T-helper 2 cell treated with Interferon-gamma antibody and Interleukin-4, amounts not matched to agents 5 μg/mL and 100 μg/mL, for 36 hours (primary cell): Measurements from ENCODE around the gene HEPHL1.

Source experiments
- DNase-seq: peaks from one replicate; pipeline ENCODE4 v3.0.0; 2021; ENCODE audit warnings: low spot score
- H3K27ac Mint-ChIP-seq: one replicate; pipeline ENCODE4 v1.8.0; 2021; ENCODE audit warnings: mild to moderate bottlenecking, mixed read lengths
- H3K27me3 Mint-ChIP-seq: one replicate; pipeline ENCODE4 v1.8.0; 2021; ENCODE audit warnings: low read depth, mixed read lengths
- H3K36me3 Mint-ChIP-seq: one replicate; pipeline ENCODE4 v1.8.0; 2021; ENCODE audit warnings: low read depth, mixed read lengths
- H3K4me1 Mint-ChIP-seq: one replicate; pipeline ENCODE4 v1.8.0; 2021; ENCODE audit warnings: low read depth, mixed read lengths
- H3K4me3 Mint-ChIP-seq: one replicate; pipeline ENCODE4 v1.8.0; 2022; ENCODE audit warnings: mild to moderate bottlenecking, moderate library complexity, mixed read lengths
- H3K9me3 Mint-ChIP-seq: one replicate; pipeline ENCODE4 v1.8.0; 2021; ENCODE audit warnings: mixed read lengths

HEPHL1 gene

GRCh38 chr11:94002226-94002625 lies 18.9 kb upstream of the HEPHL1 start:
- H3K27ac Mint-ChIP-seq = no peak overlapping the region
- H3K36me3 Mint-ChIP-seq = no peaks in the 10 kb centered on the region
- no peak overlapping the region for H3K4me3 Mint-ChIP-seq
- H3K9me3 Mint-ChIP-seq = peaks cover 7% of the 10 kb centered on the region
- H3K4me1 Mint-ChIP-seq = no peaks in the 10 kb centered on the region
- H3K27me3 Mint-ChIP-seq = no peaks in the 10 kb centered on the region
- no peak for DNase-seq

GRCh38 chr11:94007426-94007825 lies 13.7 kb upstream of the HEPHL1 start:
- Mint-ChIP-seq H3K4me3 (no peak overlapping the region), H3K9me3 (no peaks in the 10 kb centered on the region), H3K27ac (no peak overlapping the region), H3K4me1 (no peaks in the 10 kb centered on the region), H3K27me3 (no peaks in the 10 kb centered on the region), H3K36me3 (no peaks in the 10 kb centered on the region)
- DNase-seq = no peak

GRCh38 chr11:94007906-94008305 lies 13.2 kb upstream of the HEPHL1 start:
- Mint-ChIP-seq H3K36me3 (no peaks in the 10 kb centered on the region), H3K4me1 (no peaks in the 10 kb centered on the region), H3K9me3 (no peaks in the 10 kb centered on the region)

GRCh38 chr11:94010136-94010535 lies 11.0 kb upstream of the HEPHL1 start:
- Mint-ChIP-seq H3K36me3 (no peaks in the 10 kb centered on the region), H3K4me3 (no peak overlapping the region), H3K9me3 (no peaks in the 10 kb centered on the region), H3K27me3 (no peaks in the 10 kb centered on the region), H3K4me1 (no peaks in the 10 kb centered on the region), H3K27ac (no peak overlapping the region)
- no peak for DNase-seq

More at GRCh38 chr11:94007906-94008305, 13.2 kb upstream of the HEPHL1 start:
- Mint-ChIP-seq H3K4me3 (no peak overlapping the region), H3K27ac (no peak overlapping the region), H3K27me3 (no peaks in the 10 kb centered on the region)
- no peak for DNase-seq

GRCh38 chr11:94011478-94011877 lies 9.7 kb upstream of the HEPHL1 start:
- Mint-ChIP-seq H3K27me3 (no peaks in the 10 kb centered on the region), H3K9me3 (no peaks in the 10 kb centered on the region), H3K4me3 (no peak overlapping the region), H3K27ac (no peak overlapping the region), H3K36me3 (no peaks in the 10 kb centered on the region), H3K4me1 (no peaks in the 10 kb centered on the region)
- no peak for DNase-seq

GRCh38 chr11:94017446-94017845 lies 3.7 kb upstream of the HEPHL1 start:
- Mint-ChIP-seq H3K4me1 (no peaks in the 10 kb centered on the region), H3K27me3 (no peaks in the 10 kb centered on the region), H3K36me3 (no peaks in the 10 kb centered on the region), H3K4me3 (no peak overlapping the region), H3K27ac (no peak overlapping the region), H3K9me3 (no peaks in the 10 kb centered on the region)
- DNase-seq = no peak

- H3K9me3 Mint-ChIP-seq = no peaks in the 10 kb centered on the region
- no peaks in the 10 kb centered on the region for H3K27me3 Mint-ChIP-seq
- no peak for DNase-seq
- H3K4me1 Mint-ChIP-seq = no peaks in the 10 kb centered on the region
- H3K27ac Mint-ChIP-seq = no peak overlapping the region
- no peak overlapping the region for H3K4me3 Mint-ChIP-seq
- H3K36me3 Mint-ChIP-seq = no peaks in the 10 kb centered on the region
These were observed 2.4 kb upstream of the HEPHL1 start for GRCh38 chr11:94018721-94019120.

GRCh38 chr11:94023856-94024255 lies 2.7 kb downstream of the HEPHL1 start:
- Mint-ChIP-seq H3K4me1 (no peaks in the 10 kb centered on the region), H3K27ac (no peak overlapping the region), H3K36me3 (no peaks in the 10 kb centered on the region), H3K27me3 (no peaks in the 10 kb centered on the region), H3K4me3 (no peak overlapping the region), H3K9me3 (no peaks in the 10 kb centered on the region)
- DNase-seq = no peak

- no peaks in the 10 kb centered on the region for H3K9me3 Mint-ChIP-seq
- H3K4me1 Mint-ChIP-seq = no peaks in the 10 kb centered on the region
- H3K27me3 Mint-ChIP-seq = no peaks in the 10 kb centered on the region
- no peak overlapping the region for H3K4me3 Mint-ChIP-seq
- DNase-seq = no peak
- H3K36me3 Mint-ChIP-seq = no peaks in the 10 kb centered on the region
- H3K27ac Mint-ChIP-seq = no peak overlapping the region
These were observed 3.4 kb downstream of the HEPHL1 start for GRCh38 chr11:94024547-94024946.

- H3K4me3 Mint-ChIP-seq = no peak overlapping the region
- no peak for DNase-seq
- H3K27me3 Mint-ChIP-seq = no peaks in the 10 kb centered on the region
- no peaks in the 10 kb centered on the region for H3K36me3 Mint-ChIP-seq
- no peak overlapping the region for H3K27ac Mint-ChIP-seq
- H3K4me1 Mint-ChIP-seq = no peaks in the 10 kb centered on the region
- H3K9me3 Mint-ChIP-seq = no peaks in the 10 kb centered on the region
These were observed 4.7 kb downstream of the HEPHL1 start for GRCh38 chr11:94025690-94026394.

- Mint-ChIP-seq H3K9me3 (no peaks in the 10 kb centered on the region), H3K36me3 (no peaks in the 10 kb centered on the region), H3K4me3 (no peak overlapping the region), H3K4me1 (no peaks in the 10 kb centered on the region), H3K27me3 (no peaks in the 10 kb centered on the region), H3K27ac (no peak overlapping the region)
- DNase-seq = no peak
These were observed 6.1 kb downstream of the HEPHL1 start for GRCh38 chr11:94027210-94027609.

- no peaks in the 10 kb centered on the region for H3K4me1 Mint-ChIP-seq
- H3K27ac Mint-ChIP-seq = no peak overlapping the region
- no peaks in the 10 kb centered on the region for H3K9me3 Mint-ChIP-seq
- no peak overlapping the region for H3K4me3 Mint-ChIP-seq
- no peaks in the 10 kb centered on the region for H3K27me3 Mint-ChIP-seq
- DNase-seq = no peak
- H3K36me3 Mint-ChIP-seq = no peaks in the 10 kb centered on the region
These were observed 7.3 kb downstream of the HEPHL1 start for GRCh38 chr11:94028436-94028835.

GRCh38 chr11:94030059-94030458 lies 8.9 kb downstream of the HEPHL1 start:
- Mint-ChIP-seq H3K9me3 (no peaks in the 10 kb centered on the region), H3K4me3 (no peak overlapping the region), H3K4me1 (no peaks in the 10 kb centered on the region), H3K27ac (no peak overlapping the region), H3K36me3 (no peaks in the 10 kb centered on the region), H3K27me3 (no peaks in the 10 kb centered on the region)
- no peak for DNase-seq

GRCh38 chr11:94031625-94032024 lies 10.5 kb downstream of the HEPHL1 start:
- Mint-ChIP-seq H3K4me3 (no peak overlapping the region), H3K27me3 (no peaks in the 10 kb centered on the region), H3K4me1 (no peaks in the 10 kb centered on the region), H3K36me3 (no peaks in the 10 kb centered on the region), H3K9me3 (peaks cover 5% of the 10 kb centered on the region), H3K27ac (no peak overlapping the region)
- DNase-seq = no peak

GRCh38 chr11:94032066-94032465 lies 10.9 kb downstream of the HEPHL1 start:
- no peak for DNase-seq
- no peaks in the 10 kb centered on the region for H3K27me3 Mint-ChIP-seq

More at GRCh38 chr11:94032066-94032465, 10.9 kb downstream of the HEPHL1 start:
- H3K4me3 Mint-ChIP-seq = no peak overlapping the region
- H3K9me3 Mint-ChIP-seq = peaks cover 5% of the 10 kb centered on the region
- H3K27ac Mint-ChIP-seq = no peak overlapping the region
- H3K36me3 Mint-ChIP-seq = no peaks in the 10 kb centered on the region
- no peaks in the 10 kb centered on the region for H3K4me1 Mint-ChIP-seq
